ENCODE measurements around the gene B9D2.

- TF ChIP-seq CTCF (conservative IDR thresholded peaks at IDR 0.05; ENCODE audit: low read depth, low read length) (no peak), EZH2 (IDR thresholded peaks at IDR 0.05; ENCODE audit: low read length, unreplicated experiment) (no peak)
Observed at GRCh38 chr19:41363753-41364523, at the start of gene B9D2.

Measured in PC-3 (cell line).